ENCODE data around the gene RAB3C.

RAB3C gene

GRCh38 chr5:58753446-58753845, 170.6 kb downstream of the RAB3C start:
- TF ChIP-seq, protein P1, sequence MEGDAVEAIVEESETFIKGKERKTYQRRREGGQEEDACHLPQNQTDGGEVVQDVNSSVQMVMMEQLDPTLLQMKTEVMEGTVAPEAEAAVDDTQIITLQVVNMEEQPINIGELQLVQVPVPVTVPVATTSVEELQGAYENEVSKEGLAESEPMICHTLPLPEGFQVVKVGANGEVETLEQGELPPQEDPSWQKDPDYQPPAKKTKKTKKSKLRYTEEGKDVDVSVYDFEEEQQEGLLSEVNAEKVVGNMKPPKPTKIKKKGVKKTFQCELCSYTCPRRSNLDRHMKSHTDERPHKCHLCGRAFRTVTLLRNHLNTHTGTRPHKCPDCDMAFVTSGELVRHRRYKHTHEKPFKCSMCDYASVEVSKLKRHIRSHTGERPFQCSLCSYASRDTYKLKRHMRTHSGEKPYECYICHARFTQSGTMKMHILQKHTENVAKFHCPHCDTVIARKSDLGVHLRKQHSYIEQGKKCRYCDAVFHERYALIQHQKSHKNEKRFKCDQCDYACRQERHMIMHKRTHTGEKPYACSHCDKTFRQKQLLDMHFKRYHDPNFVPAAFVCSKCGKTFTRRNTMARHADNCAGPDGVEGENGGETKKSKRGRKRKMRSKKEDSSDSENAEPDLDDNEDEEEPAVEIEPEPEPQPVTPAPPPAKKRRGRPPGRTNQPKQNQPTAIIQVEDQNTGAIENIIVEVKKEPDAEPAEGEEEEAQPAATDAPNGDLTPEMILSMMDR (IDR thresholded peaks at IDR 0.05; ENCODE audit: low read depth, low read length) = no peak
- DNase-seq (ENCODE audit: extremely low read depth, low read depth) = no peak

- TF ChIP-seq, protein P1 (IDR thresholded peaks at IDR 0.05; ENCODE audit: low read depth, low read length) = no peak
- DNase-seq (ENCODE audit: extremely low read depth, low read depth) = no peak
Measured at GRCh38 chr5:58754250-58754649, 171.4 kb downstream of the RAB3C start.

DNA sequence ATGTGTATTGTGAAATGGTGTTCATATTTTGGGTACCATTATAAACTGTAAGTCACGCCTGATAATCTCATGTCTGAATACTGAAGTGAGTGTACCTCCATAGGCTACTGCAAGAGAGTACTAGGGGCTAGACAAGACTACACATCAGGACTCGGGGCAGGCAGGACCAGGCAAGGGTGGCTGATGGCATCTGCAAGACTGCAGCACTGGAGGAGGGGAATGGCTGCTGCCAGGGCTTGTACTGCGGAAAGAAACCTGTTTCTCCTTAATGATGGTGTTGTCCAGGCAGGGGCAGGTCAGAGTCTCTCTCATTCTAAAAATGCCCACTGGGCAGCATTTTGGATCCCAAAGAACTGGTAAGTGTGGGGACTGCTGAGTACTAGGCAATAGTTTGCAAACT, 172.5 kb downstream of the RAB3C start:
- DNase-seq (ENCODE audit: extremely low read depth, low read depth) = no peak
- TF ChIP-seq, protein P1 (IDR thresholded peaks at IDR 0.05; ENCODE audit: low read depth, low read length) = no peak

- DNase-seq (ENCODE audit: extremely low read depth, low read depth) = no peak
- TF ChIP-seq, protein P1 (IDR thresholded peaks at IDR 0.05; ENCODE audit: low read depth, low read length) = no peak
Measured at GRCh38 chr5:58759745-58760144, 176.9 kb downstream of the RAB3C start.

DNA sequence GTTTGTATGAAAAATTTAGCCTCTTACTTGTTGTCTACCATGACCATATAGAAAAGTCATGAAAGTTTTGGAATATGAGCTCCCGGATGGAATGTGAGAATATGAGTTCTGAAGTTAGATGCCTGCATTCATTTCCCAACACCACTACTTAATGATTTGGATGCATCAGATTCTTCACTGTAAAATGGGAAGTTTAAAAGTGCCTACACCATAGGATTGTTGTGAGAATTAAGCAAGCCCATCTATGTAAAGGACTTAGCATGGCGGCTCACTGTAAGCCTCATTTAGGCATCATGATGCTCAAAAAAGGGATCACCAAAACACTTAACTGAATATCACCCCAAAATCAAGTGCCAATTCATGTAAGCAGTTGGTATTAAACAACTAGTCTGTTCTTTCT, 177.3 kb downstream of the RAB3C start:
- TF ChIP-seq, protein P1 (IDR thresholded peaks at IDR 0.05; ENCODE audit: low read depth, low read length) = no peak
- no peak for DNase-seq (ENCODE audit: extremely low read depth, low read depth)

DNA sequence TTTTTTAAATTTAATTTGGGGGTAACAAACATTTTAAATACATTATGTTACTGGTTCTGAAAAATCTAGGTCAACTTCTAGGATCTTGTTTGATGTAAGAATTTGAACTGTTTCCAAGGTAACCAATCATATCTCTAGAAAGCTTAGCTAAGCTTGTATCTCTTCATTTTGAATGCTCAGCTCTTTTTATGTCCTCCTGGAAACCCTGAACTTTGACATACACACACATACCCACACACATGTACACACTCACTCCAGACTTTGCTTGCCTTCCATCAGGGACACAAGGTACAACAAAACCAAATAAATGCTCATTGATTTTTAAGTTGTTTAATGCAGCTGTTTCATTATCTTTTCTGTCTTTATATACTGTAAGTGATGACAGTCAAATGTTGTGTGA, 178.5 kb downstream of the RAB3C start:
- no peak for DNase-seq (ENCODE audit: extremely low read depth, low read depth)
- TF ChIP-seq, protein P1 (IDR thresholded peaks at IDR 0.05; ENCODE audit: low read depth, low read length) = no peak

GRCh38 chr5:58763390-58763789, 180.5 kb downstream of the RAB3C start:
- TF ChIP-seq, protein P1 (IDR thresholded peaks at IDR 0.05; ENCODE audit: low read depth, low read length) = no peak
- DNase-seq (ENCODE audit: extremely low read depth, low read depth) = no peak

Data from AG09319 (cell line).